ENCODE measurements around the gene APOL2.
"Not testable (repeated sequence)": the region's sequence is repeated elsewhere in the genome, so short reads cannot be mapped to it uniquely, and the experiment has no call there.

Gene APOL2

DNA sequence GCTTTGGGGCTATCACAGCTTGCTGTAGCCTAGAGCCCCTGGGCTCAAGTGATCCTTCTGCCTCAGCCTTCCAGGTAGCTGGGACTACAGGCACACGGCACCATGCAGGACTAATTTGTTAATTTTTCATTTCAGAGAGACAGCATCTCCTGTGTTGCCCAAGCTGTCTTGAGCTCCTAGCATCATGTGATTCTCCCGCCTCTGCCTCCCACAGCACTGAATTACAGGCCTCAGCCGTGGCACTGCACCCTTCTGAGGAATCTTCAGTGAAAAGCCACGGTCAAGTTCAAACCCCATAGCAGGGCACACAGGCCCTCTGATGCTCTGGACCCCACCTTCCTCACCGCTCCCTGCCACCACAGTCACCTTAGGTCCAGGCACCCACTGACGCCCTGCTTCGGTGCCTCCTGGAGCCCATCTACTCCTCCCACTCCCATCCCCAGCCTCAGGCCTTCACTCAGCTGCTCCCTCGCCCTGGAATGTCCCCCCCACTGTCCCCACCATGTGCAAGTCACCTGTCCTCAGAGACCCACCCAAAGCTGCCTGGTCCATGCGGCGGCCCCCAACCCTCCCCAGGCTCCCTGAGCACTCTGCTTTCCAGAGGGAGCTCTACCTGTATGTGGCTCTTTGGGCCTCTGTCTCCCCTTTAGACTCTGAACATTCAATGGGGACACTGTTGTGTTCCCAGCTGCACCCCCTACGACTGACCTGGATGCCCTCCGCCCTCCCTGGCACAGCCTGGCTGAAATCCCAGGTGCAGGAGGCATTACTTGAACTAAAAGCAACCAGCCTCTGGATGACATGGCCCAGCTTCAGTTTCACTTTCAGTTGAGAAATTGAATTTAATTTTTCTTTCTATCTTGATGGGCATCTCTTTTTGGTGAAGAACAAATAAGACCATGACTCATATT lies 1.6 kb downstream of the APOL2 start:
- FAIRE-seq = peak; percentile 65
- no peak for DNase-seq (ENCODE audit: insufficient read length, low spot score)
- no peak for TF ChIP-seq POU2F2 (IDR thresholded peaks at IDR 0.05; ENCODE audit: low read depth, low read length)
- TF ChIP-seq PAX5 (IDR thresholded peaks at IDR 0.05; ENCODE audit: insufficient read depth, low read length, severe bottlenecking) = no peak
- no peak for TF ChIP-seq POLR2A (IDR thresholded peaks at IDR 0.05; ENCODE audit: low read depth, low read length)
- TF ChIP-seq POLR2AphosphoS5 (IDR thresholded peaks at IDR 0.05; ENCODE audit: low read depth, low read length) = no peak
- no peak for TF ChIP-seq SPI1 (IDR thresholded peaks at IDR 0.05; ENCODE audit: low read depth, low read length)
- TF ChIP-seq TAF1 (IDR thresholded peaks at IDR 0.05; ENCODE audit: low read depth, low read length) = no peak

DNA sequence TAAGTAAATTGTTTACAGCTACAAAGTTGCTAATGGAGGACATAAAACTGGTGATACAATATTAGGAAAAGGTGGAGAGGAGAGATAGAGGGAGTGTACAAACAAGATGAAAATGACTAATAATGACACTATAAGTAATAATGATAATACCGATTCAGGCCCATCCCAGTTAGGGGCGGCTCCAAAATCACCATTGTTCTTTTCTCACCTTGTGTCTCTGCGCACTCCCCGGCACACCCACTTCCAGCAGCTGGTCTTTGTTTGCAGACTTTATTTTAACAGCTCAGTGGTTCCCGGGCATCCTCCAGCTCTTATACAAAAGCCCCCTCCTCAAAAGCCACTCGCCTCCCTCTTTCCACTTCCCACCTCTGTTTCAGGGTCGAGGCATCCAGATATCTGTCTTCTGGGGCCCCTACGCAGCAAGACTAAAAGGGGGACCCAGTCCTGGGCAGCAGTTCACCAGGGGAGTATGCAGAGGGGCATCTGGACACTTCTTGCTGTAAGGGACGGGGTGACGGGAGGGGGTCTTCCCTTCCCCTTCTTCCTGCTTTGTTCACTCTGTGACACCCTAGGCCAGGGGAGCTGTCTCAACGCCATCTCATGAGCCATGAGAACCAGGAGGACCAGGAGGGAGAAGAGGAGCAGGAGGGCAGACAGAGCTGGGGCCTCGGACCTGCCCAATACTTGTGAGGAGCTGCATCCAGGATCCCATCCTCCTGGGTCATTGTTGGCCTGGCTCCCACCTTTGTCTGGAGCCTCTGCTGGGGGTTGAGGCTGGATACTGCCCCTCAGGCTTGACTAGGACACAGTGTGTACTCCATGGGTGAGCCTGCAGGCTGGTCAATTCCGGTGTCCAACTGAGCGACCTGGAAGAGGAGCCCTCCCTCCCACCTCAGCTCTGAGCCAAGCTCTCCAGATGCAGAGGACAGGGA lies 2.7 kb downstream of the APOL2 start:
- DNase-seq (ENCODE audit: insufficient read length, low spot score) (no peak), FAIRE-seq (no peak)
- TF ChIP-seq PAX5 (IDR thresholded peaks at IDR 0.05; ENCODE audit: insufficient read depth, low read length, severe bottlenecking) (no peak), POLR2A (IDR thresholded peaks at IDR 0.05; ENCODE audit: low read depth, low read length) (no peak), SPI1 (IDR thresholded peaks at IDR 0.05; ENCODE audit: low read depth, low read length) (no peak), TAF1 (IDR thresholded peaks at IDR 0.05; ENCODE audit: low read depth, low read length) (no peak), POU2F2 (IDR thresholded peaks at IDR 0.05; ENCODE audit: low read depth, low read length) (no peak), POLR2AphosphoS5 (IDR thresholded peaks at IDR 0.05; ENCODE audit: low read depth, low read length) (no peak)

DNA sequence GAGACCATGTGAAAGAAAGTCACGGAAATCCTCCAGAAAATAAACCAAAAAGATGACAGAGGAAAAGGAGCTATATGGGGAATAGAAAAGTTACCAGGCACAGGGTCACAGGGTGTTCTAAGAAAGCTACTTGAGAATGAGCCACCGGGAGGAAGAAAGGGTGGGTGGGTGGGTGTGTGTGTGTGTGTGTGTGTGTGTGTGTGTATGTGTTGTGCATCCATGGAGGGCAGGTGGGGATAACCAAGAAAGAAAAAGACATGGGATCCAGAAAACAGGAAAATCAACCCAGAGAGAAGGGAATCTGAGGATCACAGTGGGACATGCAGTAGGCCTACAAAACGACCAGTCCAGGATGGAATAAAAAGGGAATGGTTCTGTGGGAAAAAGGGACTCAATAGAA lies 3.7 kb downstream of the APOL2 start:
- FAIRE-seq (no peak), DNase-seq (ENCODE audit: insufficient read length, low spot score) (no peak)
- TF ChIP-seq POLR2A (IDR thresholded peaks at IDR 0.05; ENCODE audit: low read depth, low read length) (no peak), SPI1 (IDR thresholded peaks at IDR 0.05; ENCODE audit: low read depth, low read length) (no peak), POU2F2 (IDR thresholded peaks at IDR 0.05; ENCODE audit: low read depth, low read length) (no peak), TAF1 (IDR thresholded peaks at IDR 0.05; ENCODE audit: low read depth, low read length) (no peak)

DNA sequence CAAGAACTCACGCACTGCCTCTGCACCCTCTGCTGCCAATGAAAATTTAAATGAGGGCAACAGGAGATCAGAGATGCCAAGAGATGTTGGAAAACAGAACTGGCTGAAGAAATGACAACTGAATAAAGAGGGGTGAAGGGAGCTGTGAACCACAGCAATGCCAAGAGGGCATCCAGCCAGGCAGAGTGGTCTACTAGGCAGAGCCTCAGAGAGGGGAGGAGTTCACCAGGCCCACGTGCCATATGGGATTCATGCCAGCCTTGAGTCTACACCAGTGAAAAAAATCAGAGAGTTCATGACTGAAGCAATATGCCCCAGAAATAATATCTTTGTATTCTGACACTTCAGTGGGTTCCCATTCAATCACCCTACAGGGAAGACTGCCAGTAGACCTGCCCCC lies 4.4 kb downstream of the APOL2 start:
- no peak for DNase-seq (ENCODE audit: insufficient read length, low spot score)
- peak; percentile 9 for FAIRE-seq
- TF ChIP-seq SPI1 (IDR thresholded peaks at IDR 0.05; ENCODE audit: low read depth, low read length) (no peak), PAX5 (IDR thresholded peaks at IDR 0.05; ENCODE audit: insufficient read depth, low read length, severe bottlenecking) (no peak), POLR2AphosphoS5 (IDR thresholded peaks at IDR 0.05; ENCODE audit: low read depth, low read length) (no peak), TAF1 (IDR thresholded peaks at IDR 0.05; ENCODE audit: low read depth, low read length) (no peak), POLR2A (IDR thresholded peaks at IDR 0.05; ENCODE audit: low read depth, low read length) (no peak), POU2F2 (IDR thresholded peaks at IDR 0.05; ENCODE audit: low read depth, low read length) (no peak)

DNA sequence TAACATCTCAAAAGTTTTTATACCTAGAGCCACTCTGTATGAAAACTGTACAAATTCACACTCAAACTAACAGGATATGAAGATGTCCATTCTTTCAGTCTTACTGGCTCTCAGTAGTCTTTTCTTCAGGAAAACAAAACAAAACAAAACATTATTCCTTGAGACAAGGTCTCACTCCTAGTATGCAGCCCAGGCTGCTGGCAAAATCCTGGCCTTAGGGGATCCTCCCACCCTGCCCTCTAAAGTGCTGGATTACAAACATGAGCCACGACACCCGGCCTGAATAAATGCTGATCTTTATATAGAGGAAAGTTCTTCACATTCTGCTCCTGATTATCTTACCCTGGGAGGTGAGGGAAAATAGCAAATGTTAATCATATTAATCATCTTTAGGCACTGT lies 5.1 kb downstream of the APOL2 start:
- DNase-seq (ENCODE audit: insufficient read length, low spot score) = no peak
- no peak for FAIRE-seq
- TF ChIP-seq POLR2A (IDR thresholded peaks at IDR 0.05; ENCODE audit: low read depth, low read length) (no peak), TAF1 (IDR thresholded peaks at IDR 0.05; ENCODE audit: low read depth, low read length) (no peak), SPI1 (IDR thresholded peaks at IDR 0.05; ENCODE audit: low read depth, low read length) (no peak), PAX5 (IDR thresholded peaks at IDR 0.05; ENCODE audit: insufficient read depth, low read length, severe bottlenecking) (no peak), POU2F2 (IDR thresholded peaks at IDR 0.05; ENCODE audit: low read depth, low read length) (no peak), POLR2AphosphoS5 (IDR thresholded peaks at IDR 0.05; ENCODE audit: low read depth, low read length) (no peak)

DNA sequence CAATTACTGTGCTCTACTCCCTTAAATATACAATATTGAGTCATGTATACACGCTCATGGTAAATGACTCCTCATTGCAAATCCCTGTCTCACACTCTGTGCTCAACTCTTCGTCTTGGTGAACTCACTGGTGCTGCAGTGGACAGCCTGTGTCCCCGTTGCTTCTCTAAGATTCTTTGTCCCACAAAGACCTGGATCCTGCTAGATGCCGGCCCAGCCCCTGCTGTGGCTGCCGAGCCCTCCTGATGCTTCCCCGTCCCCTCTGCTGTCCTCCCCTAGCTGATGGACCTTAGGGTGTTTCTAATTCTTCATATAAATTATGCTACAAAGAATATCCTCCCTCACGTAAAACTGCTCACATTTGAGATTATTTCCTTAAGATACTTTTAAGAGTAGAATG lies 5.5 kb downstream of the APOL2 start:
- DNase-seq (ENCODE audit: insufficient read length, low spot score) (no peak), FAIRE-seq (no peak)
- TF ChIP-seq POU2F2 (IDR thresholded peaks at IDR 0.05; ENCODE audit: low read depth, low read length) (no peak), SPI1 (IDR thresholded peaks at IDR 0.05; ENCODE audit: low read depth, low read length) (no peak), PAX5 (IDR thresholded peaks at IDR 0.05; ENCODE audit: insufficient read depth, low read length, severe bottlenecking) (no peak), POLR2A (IDR thresholded peaks at IDR 0.05; ENCODE audit: low read depth, low read length) (no peak), TAF1 (IDR thresholded peaks at IDR 0.05; ENCODE audit: low read depth, low read length) (no peak), POLR2AphosphoS5 (IDR thresholded peaks at IDR 0.05; ENCODE audit: low read depth, low read length) (no peak)

DNA sequence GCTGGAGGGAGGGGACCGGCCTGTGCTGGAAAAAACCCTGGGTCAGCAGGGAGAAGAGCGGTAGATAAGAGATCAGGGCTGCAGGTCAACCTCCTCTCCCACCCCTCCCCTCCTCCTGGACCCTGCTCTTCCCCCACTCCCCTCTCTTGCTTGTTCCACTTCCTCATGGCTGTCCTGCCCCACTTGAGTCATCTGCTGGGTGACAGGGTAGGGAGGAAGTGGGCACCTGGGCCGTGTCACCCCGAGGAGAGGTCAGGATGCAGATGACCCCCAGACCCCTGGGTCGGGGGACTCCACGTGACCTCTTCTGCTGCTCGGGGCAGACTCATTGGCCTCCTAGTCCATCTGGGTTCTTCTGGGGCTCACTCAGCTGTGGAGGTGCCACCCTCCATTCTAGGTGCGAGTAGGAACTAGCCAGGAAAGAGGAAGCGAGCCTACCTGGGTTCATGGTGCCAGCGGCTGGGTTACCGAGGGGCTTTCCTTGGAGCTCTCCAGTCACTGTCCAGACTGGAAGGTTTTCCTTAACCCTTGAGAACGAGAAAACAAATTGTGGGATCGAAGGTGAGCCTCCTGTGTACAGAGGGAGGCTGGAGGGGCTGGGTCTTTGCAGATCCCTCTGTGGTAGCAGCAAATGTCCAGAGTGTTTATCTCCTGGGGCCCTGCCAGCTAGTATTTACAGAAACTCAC lies 6.5 kb downstream of the APOL2 start:
- TF ChIP-seq POU2F2 (IDR thresholded peaks at IDR 0.05; ENCODE audit: low read depth, low read length) = no peak
- TF ChIP-seq PAX5 (IDR thresholded peaks at IDR 0.05; ENCODE audit: insufficient read depth, low read length, severe bottlenecking) = no peak
- FAIRE-seq (no peak), DNase-seq (ENCODE audit: insufficient read length, low spot score) (no peak)

DNA sequence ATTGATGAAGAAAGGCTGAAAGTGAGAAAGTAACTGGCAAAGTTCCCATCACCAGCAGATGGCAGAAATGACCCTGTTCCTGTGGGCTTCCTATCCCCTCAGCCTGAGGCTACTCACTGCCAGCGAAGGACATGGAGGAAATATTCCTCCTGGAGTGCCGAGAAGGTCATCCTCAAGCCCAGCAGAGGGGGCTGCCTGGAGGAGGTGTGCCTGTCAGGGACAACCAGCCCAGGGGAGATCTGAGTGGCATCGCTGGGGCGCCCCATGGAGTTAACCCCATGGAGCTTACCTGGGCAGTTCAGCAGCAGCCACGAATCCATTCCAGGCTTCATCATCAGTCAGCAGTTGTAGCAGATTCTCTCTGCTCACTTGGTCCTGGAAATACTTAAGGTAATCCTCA lies 8.3 kb downstream of the APOL2 start:
- FAIRE-seq = peak; percentile 83
- not testable (repeated sequence) for DNase-seq (ENCODE audit: insufficient read length, low spot score)

DNA sequence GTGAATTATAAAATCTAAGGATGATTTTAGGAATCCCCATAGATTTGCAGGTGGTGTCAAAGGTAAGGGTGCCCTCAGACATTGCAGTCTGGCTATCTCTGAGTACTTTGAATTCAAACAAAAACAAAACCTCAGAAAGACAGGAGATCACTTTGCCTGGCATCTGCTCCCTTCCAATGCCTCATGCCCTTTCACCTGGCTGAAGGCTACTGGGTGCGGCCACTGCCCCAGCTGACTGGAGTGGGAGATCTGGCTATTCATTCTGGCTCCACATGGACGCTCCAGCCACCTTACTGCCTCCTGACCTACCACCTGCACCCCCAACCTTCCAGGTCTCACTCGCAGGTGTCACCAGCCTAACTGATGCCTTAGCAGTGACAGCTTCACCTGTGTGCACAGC lies 9.7 kb downstream of the APOL2 start:
- not testable (repeated sequence) for DNase-seq (ENCODE audit: insufficient read length, low spot score); FAIRE-seq
